Measurements from ENCODE around the gene EMC9.

- TF ChIP-seq, protein P1, sequence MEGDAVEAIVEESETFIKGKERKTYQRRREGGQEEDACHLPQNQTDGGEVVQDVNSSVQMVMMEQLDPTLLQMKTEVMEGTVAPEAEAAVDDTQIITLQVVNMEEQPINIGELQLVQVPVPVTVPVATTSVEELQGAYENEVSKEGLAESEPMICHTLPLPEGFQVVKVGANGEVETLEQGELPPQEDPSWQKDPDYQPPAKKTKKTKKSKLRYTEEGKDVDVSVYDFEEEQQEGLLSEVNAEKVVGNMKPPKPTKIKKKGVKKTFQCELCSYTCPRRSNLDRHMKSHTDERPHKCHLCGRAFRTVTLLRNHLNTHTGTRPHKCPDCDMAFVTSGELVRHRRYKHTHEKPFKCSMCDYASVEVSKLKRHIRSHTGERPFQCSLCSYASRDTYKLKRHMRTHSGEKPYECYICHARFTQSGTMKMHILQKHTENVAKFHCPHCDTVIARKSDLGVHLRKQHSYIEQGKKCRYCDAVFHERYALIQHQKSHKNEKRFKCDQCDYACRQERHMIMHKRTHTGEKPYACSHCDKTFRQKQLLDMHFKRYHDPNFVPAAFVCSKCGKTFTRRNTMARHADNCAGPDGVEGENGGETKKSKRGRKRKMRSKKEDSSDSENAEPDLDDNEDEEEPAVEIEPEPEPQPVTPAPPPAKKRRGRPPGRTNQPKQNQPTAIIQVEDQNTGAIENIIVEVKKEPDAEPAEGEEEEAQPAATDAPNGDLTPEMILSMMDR (IDR thresholded peaks at IDR 0.05 in 4 of 5, conservative IDR thresholded peaks at IDR 0.05 in 1 of 5): no peak
- TF ChIP-seq POLR2A (IDR thresholded peaks at IDR 0.05): no peak
These were observed 46.1 kb upstream of the EMC9 start for GRCh38 chr14:24187539-24187915.
